ENCODE measurements around the gene TRIM44.

- no peak for TF ChIP-seq JUND (IDR thresholded peaks at IDR 0.05)
- no peak for TF ChIP-seq CTCF (IDR thresholded peaks at IDR 0.05 in 2 of 3, conservative IDR thresholded peaks at IDR 0.05 in 1 of 3; ENCODE audit: borderline replicate concordance in 1 of 3, insufficient read depth in 1 of 3, low read depth in 2 of 3, low read length in 2 of 3)
- TF ChIP-seq EZH2phosphoT487 (IDR thresholded peaks at IDR 0.05; ENCODE audit: borderline replicate concordance) = no peak
- no peak for TF ChIP-seq CEBPB (IDR thresholded peaks at IDR 0.05; ENCODE audit: low read depth)
- TF ChIP-seq POLR2A (IDR thresholded peaks at IDR 0.05; ENCODE audit: borderline replicate concordance, extremely low read depth, insufficient read depth, insufficient read length) = no peak
- TF ChIP-seq POLR2AphosphoS5 (IDR thresholded peaks at IDR 0.05; ENCODE audit: low read depth, low read length) = no peak
- no peak for TF ChIP-seq EZH2 (IDR thresholded peaks at IDR 0.05)
- TF ChIP-seq MAX (IDR thresholded peaks at IDR 0.05) = no peak
- TF ChIP-seq FOSL1 (IDR thresholded peaks at IDR 0.05; ENCODE audit: low read depth) = no peak
- no peak for TF ChIP-seq ZBTB33 (IDR thresholded peaks at IDR 0.05; ENCODE audit: extremely low read depth, insufficient replicate concordance, low read length)
- TF ChIP-seq SIN3A (IDR thresholded peaks at IDR 0.05; ENCODE audit: low read depth) = no peak
- no peak for TF ChIP-seq SRF (IDR thresholded peaks at IDR 0.05; ENCODE audit: low read depth)
- TF ChIP-seq YY1 (IDR thresholded peaks at IDR 0.05; ENCODE audit: extremely low read depth, insufficient replicate concordance, low read depth, low read length) = no peak
- no peak for TF ChIP-seq EGR1 (IDR thresholded peaks at IDR 0.05; ENCODE audit: low read depth)
These were observed 184.3 kb downstream of the TRIM44 start for GRCh38 chr11:35846874-35847273.

Data from HCT116 (cell line).